Measurements from ENCODE around the gene CREB3.

Gene CREB3

DNA sequence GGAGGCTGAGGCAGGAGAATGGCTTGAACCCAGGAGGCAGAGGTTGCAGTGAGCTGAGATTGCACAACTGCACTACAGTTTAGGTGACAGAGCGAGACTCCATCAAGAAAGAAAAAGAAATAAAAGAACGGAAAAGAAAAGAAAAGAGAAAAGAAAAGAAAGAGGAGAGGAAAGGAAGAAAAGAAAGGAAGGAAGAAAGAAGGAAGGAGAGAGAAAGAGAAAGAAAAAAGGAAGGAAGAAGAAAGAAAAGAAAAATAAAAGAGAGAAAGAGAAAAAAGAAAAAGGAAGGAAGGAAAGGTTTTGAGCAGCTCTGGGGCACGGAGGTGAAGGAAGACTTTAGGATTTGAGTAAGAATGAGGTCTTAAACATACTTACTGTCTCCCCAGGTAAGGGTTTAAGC lies 18.9 kb upstream of the CREB3 start:
- Histone ChIP-seq H3K4me3 (ENCODE audit: insufficient read depth, low read length, poor library complexity, severe bottlenecking) (no peak overlapping the region), H3K79me2 (ENCODE audit: insufficient read depth, low read length) (no peaks in the 10 kb centered on the region), H3K9ac (ENCODE audit: low read length) (no peak overlapping the region), H2AFZ (ENCODE audit: low read depth, low read length, severe bottlenecking) (no peak overlapping the region), H3K36me3 (ENCODE audit: low read length) (peaks cover 15% of the 10 kb centered on the region; the same call in 1 of the 2 replicates), H3K27ac (ENCODE audit: low read depth, low read length) (no peak overlapping the region), H3K9me3 (ENCODE audit: insufficient read depth, low read length) (no peaks in the 10 kb centered on the region), H3K9me2 (replicated peaks; ENCODE audit: insufficient read depth, low read length) (no peaks in the 10 kb centered on the region), H4K20me1 (ENCODE audit: low read depth, low read length) (no peaks in the 10 kb centered on the region), H3K27me3 (ENCODE audit: low read length) (no peaks in the 10 kb centered on the region), H3K4me2 (ENCODE audit: low read depth, low read length, poor library complexity, severe bottlenecking) (no peak overlapping the region), H3F3A (ENCODE audit: insufficient read depth) (no peaks in the 10 kb centered on the region)
- no peak for TF ChIP-seq EZH2phosphoT487 (conservative IDR thresholded peaks at IDR 0.05; ENCODE audit: low read length)
- TF ChIP-seq, protein P1, sequence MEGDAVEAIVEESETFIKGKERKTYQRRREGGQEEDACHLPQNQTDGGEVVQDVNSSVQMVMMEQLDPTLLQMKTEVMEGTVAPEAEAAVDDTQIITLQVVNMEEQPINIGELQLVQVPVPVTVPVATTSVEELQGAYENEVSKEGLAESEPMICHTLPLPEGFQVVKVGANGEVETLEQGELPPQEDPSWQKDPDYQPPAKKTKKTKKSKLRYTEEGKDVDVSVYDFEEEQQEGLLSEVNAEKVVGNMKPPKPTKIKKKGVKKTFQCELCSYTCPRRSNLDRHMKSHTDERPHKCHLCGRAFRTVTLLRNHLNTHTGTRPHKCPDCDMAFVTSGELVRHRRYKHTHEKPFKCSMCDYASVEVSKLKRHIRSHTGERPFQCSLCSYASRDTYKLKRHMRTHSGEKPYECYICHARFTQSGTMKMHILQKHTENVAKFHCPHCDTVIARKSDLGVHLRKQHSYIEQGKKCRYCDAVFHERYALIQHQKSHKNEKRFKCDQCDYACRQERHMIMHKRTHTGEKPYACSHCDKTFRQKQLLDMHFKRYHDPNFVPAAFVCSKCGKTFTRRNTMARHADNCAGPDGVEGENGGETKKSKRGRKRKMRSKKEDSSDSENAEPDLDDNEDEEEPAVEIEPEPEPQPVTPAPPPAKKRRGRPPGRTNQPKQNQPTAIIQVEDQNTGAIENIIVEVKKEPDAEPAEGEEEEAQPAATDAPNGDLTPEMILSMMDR (IDR thresholded peaks at IDR 0.05; ENCODE audit: insufficient read depth, low read length, poor library complexity, severe bottlenecking) = no peak

DNA sequence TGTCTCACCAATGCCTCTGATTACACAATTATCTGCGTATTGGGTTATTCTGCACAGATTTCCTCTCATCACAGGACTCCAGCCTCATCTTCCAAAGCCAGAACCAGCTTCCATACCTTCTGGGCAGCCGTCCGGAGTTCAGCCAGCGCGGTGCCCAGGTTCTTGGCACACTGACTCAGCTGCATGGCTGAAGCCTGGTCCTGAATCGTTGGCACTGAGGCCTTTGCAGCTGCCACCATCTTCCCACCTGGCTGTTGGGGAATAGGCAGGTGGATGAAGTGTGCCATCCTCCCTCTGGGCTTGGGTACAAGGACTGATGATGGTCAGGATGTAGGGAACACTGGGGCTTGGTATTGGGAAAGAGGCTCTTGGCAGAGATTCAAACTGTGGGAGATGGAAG lies 18.3 kb upstream of the CREB3 start:
- no peaks in the 10 kb centered on the region for H3K79me2 ChIP-seq (ENCODE audit: insufficient read depth, low read length)
- no peak overlapping the region for H2AFZ ChIP-seq (ENCODE audit: low read depth, low read length, severe bottlenecking)
- H3F3A ChIP-seq (ENCODE audit: insufficient read depth) = no peaks in the 10 kb centered on the region
- no peaks in the 10 kb centered on the region for H4K20me1 ChIP-seq (ENCODE audit: low read depth, low read length)
- H3K9me3 ChIP-seq (ENCODE audit: insufficient read depth, low read length) = no peaks in the 10 kb centered on the region
- peaks cover 13% of the 10 kb centered on the region; the same call in 1 of the 2 replicates for H3K36me3 ChIP-seq (ENCODE audit: low read length)
- TF ChIP-seq, protein P1 (IDR thresholded peaks at IDR 0.05; ENCODE audit: insufficient read depth, low read length, poor library complexity, severe bottlenecking) = no peak
- no peak for TF ChIP-seq EZH2phosphoT487 (conservative IDR thresholded peaks at IDR 0.05; ENCODE audit: low read length)
- H3K4me2 ChIP-seq (ENCODE audit: low read depth, low read length, poor library complexity, severe bottlenecking) = no peak overlapping the region
- H3K27ac ChIP-seq (ENCODE audit: low read depth, low read length) = no peak overlapping the region
- no peak overlapping the region for H3K9ac ChIP-seq (ENCODE audit: low read length)
- no peak overlapping the region for H3K4me3 ChIP-seq (ENCODE audit: insufficient read depth, low read length, poor library complexity, severe bottlenecking)
- no peaks in the 10 kb centered on the region for H3K9me2 ChIP-seq (replicated peaks; ENCODE audit: insufficient read depth, low read length)
- H3K27me3 ChIP-seq (ENCODE audit: low read length) = no peaks in the 10 kb centered on the region

DNA sequence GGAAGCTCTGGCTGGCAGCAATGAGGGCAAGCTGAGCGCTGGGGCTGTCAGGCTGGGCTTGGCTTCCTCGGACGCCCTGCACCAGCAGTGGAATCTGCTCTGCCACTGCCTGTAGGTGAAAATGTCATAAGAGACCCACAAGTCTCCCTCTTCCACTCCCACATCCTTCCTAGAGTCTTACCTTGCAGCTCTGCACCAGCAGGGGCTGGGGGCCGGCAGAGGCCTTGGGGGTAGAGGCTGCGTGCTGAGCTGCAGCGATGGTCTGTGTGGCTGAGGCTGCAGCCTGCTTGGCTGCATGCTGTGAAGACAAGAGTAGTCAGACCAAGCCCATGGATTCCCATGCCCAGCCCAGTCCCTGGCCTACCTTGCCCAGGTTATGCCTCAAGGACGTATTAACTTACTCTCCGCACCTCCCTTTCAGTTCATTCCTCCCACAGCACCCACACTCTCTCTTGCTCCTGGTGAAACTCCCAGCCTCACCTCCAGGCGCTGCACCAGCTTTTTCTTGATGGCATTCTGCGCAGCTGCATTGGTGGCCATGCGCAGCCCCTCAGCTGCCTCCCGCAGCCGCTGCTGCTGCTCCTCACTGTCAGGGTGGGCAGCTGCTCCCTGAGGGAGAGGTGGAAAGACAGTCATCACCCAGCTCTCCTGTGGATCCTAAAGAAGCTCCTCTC lies 17.8 kb upstream of the CREB3 start:
- Histone ChIP-seq H3F3A (ENCODE audit: insufficient read depth) (no peaks in the 10 kb centered on the region), H3K27ac (ENCODE audit: low read depth, low read length) (no peak overlapping the region), H3K9ac (ENCODE audit: low read length) (no peak overlapping the region), H3K9me3 (ENCODE audit: insufficient read depth, low read length) (no peaks in the 10 kb centered on the region), H3K27me3 (ENCODE audit: low read length) (no peaks in the 10 kb centered on the region), H3K79me2 (ENCODE audit: insufficient read depth, low read length) (no peaks in the 10 kb centered on the region), H3K4me3 (ENCODE audit: insufficient read depth, low read length, poor library complexity, severe bottlenecking) (no peak overlapping the region), H3K4me2 (ENCODE audit: low read depth, low read length, poor library complexity, severe bottlenecking) (no peak overlapping the region), H4K20me1 (ENCODE audit: low read depth, low read length) (no peaks in the 10 kb centered on the region), H3K9me2 (replicated peaks; ENCODE audit: insufficient read depth, low read length) (no peaks in the 10 kb centered on the region), H2AFZ (ENCODE audit: low read depth, low read length, severe bottlenecking) (no peak overlapping the region), H3K36me3 (ENCODE audit: low read length) (peaks cover 13% of the 10 kb centered on the region; the same call in 1 of the 2 replicates)
- TF ChIP-seq, protein P1 (IDR thresholded peaks at IDR 0.05; ENCODE audit: insufficient read depth, low read length, poor library complexity, severe bottlenecking) = no peak
- TF ChIP-seq EZH2phosphoT487 (conservative IDR thresholded peaks at IDR 0.05; ENCODE audit: low read length) = no peak

Data from SU-DHL-6 (cell line).